H9 (cell line): ENCODE data around the gene CCDC137. TPM values are rescaled to one million over a fixed set of nuclear protein-coding genes. Genes with fewer than 3 reads are reported as not detected.

ENCODE experiments used
- DNase-seq: peaks from one replicate; pipeline ENCODE4 v3.0.0-alpha.2; 2017
- H2AFZ ChIP-seq: one replicate; pipeline ENCODE4 v1.6.1; 2013; ENCODE audit warnings: mild to moderate bottlenecking, low read length, control low read depth, moderate library complexity
- H2AK5ac ChIP-seq: 2 replicates; pipeline ENCODE4 v1.6.1; 2013; ENCODE audit warnings: low read length, control low read depth, mixed read lengths; ENCODE audit not compliant: insufficient read length
- H2BK120ac ChIP-seq: one replicate; pipeline ENCODE4 v1.6.1; 2013; ENCODE audit warnings: low read depth, mild to moderate bottlenecking, low read length, control low read depth, inconsistent platforms; ENCODE audit not compliant: poor library complexity, severe bottlenecking
- H2BK12ac ChIP-seq: 2 replicates; pipeline ENCODE4 v1.6.1; 2013; ENCODE audit warnings: low read length, control low read depth, mixed read lengths, low read depth; ENCODE audit not compliant: insufficient read length
- H2BK15ac ChIP-seq: 2 replicates; pipeline ENCODE4 v1.6.1; 2013; ENCODE audit warnings: low read depth, low read length, control low read depth
- H2BK20ac ChIP-seq: one replicate; pipeline ENCODE4 v1.6.1; 2013; ENCODE audit warnings: low read depth, mild to moderate bottlenecking, low read length, control low read depth, inconsistent platforms; ENCODE audit not compliant: poor library complexity, severe bottlenecking
- H2BK5ac ChIP-seq: 2 replicates; pipeline ENCODE4 v1.6.1; 2013; ENCODE audit warnings: low read length, control low read depth, mixed read lengths; ENCODE audit not compliant: insufficient read length
- H3K14ac ChIP-seq: 2 replicates; pipeline ENCODE4 v1.6.1; 2013; ENCODE audit warnings: low read length, control low read depth; ENCODE audit not compliant: insufficient read depth
- H3K18ac ChIP-seq: 2 replicates; pipeline ENCODE4 v1.6.1; 2013; ENCODE audit warnings: low read depth, mild to moderate bottlenecking, mixed read lengths, low read length, control low read depth; ENCODE audit not compliant: insufficient read length
- H3K23ac ChIP-seq: 2 replicates; pipeline ENCODE4 v1.6.1; 2013; ENCODE audit warnings: low read length, control low read depth, mixed read lengths, low read depth; ENCODE audit not compliant: insufficient read length
- H3K23me2 ChIP-seq: 2 replicates; pipeline ENCODE4 v1.6.1; 2013; ENCODE audit warnings: low read depth, mild to moderate bottlenecking, mixed read lengths, low read length, control low read depth; ENCODE audit not compliant: insufficient read length, poor library complexity, severe bottlenecking
- H3K27ac ChIP-seq: 2 replicates; pipeline ENCODE4 v1.5.1; 2013; ENCODE audit warnings: low read length, control low read depth, mixed read lengths, low read depth; ENCODE audit not compliant: insufficient read length
- H3K27me3 ChIP-seq: 2 replicates; pipeline ENCODE4 v1.6.1; 2013; ENCODE audit warnings: low read length, control low read depth, inconsistent platforms; ENCODE audit not compliant: insufficient read depth
- H3K4ac ChIP-seq: 2 replicates; pipeline ENCODE4 v1.6.1; 2013; ENCODE audit warnings: low read depth, mild to moderate bottlenecking, control low read depth, inconsistent platforms, low read length, moderate library complexity
- H3K4me1 ChIP-seq: 2 replicates; pipeline ENCODE4 v1.6.1; 2013; ENCODE audit warnings: low read length, control low read depth, inconsistent platforms; ENCODE audit not compliant: insufficient read depth
- H3K4me2 ChIP-seq: 2 replicates; pipeline ENCODE4 v1.6.1; 2013; ENCODE audit warnings: low read length, control low read depth, mixed read lengths; ENCODE audit not compliant: insufficient read length, insufficient read depth
- H3K56ac ChIP-seq: 2 replicates; pipeline ENCODE4 v1.6.1; 2013; ENCODE audit warnings: low read depth, mild to moderate bottlenecking, mixed read lengths, low read length, control low read depth; ENCODE audit not compliant: insufficient read length
- H3K79me1 ChIP-seq: 2 replicates; pipeline ENCODE4 v1.6.1; 2013; ENCODE audit warnings: low read depth, mild to moderate bottlenecking, moderate library complexity, low read length, control low read depth, inconsistent platforms; ENCODE audit not compliant: insufficient read depth, poor library complexity, severe bottlenecking
- H3K79me2 ChIP-seq: 2 replicates; pipeline ENCODE4 v1.6.1; 2013; ENCODE audit warnings: low read length, control low read depth, inconsistent platforms; ENCODE audit not compliant: insufficient read depth
- H3K9ac ChIP-seq: 2 replicates; pipeline ENCODE4 v1.6.1; 2013; ENCODE audit warnings: low read length, control low read depth, mixed read lengths; ENCODE audit not compliant: insufficient read length; ENCODE audit errors: extremely low read depth
- H3K9me3 ChIP-seq: one replicate; pipeline ENCODE4 v1.6.1; 2013; ENCODE audit warnings: low read depth, low read length, inconsistent platforms; ENCODE audit not compliant: control insufficient read depth
- H3T11ph ChIP-seq: one replicate; pipeline ENCODE4 v1.6.1; 2013; ENCODE audit warnings: mild to moderate bottlenecking, low read length, control low read depth, inconsistent platforms
- H4K20me1 ChIP-seq: one replicate; pipeline ENCODE4 v1.6.1; 2013; ENCODE audit not compliant: control insufficient read depth, insufficient read length, insufficient read depth
- H4K5ac ChIP-seq: 2 replicates; pipeline ENCODE4 v1.6.1; 2013; ENCODE audit warnings: low read depth, mild to moderate bottlenecking, mixed read lengths, low read length, control low read depth; ENCODE audit not compliant: insufficient read length
- H4K8ac ChIP-seq: replicated peaks from 2 replicates; pipeline ENCODE4 v1.6.1; 2013; ENCODE audit warnings: low read length, control low read depth, mixed read lengths, low read depth; ENCODE audit not compliant: insufficient read length
- H4K91ac ChIP-seq: 2 replicates; pipeline ENCODE4 v1.6.1; 2013; ENCODE audit warnings: low read depth, mild to moderate bottlenecking, moderate library complexity, mixed read lengths, low read length, control low read depth; ENCODE audit not compliant: insufficient read length
- H3K27ac Mint-ChIP-seq, 3 experiments: 2 replicates in 2 of 3; 3 replicates in 1 of 3; pipeline ENCODE4 v1.8.0; 2020 to 2021; ENCODE audit warnings: mixed read lengths in 3 of 3, mild to moderate bottlenecking in 1 of 3, moderate library complexity in 1 of 3
- H3K27me3 Mint-ChIP-seq: 2 replicates; pipeline ENCODE4 v1.8.0; 2021; ENCODE audit warnings: low read depth, mild to moderate bottlenecking, moderate library complexity, mixed read lengths
- H3K36me3 Mint-ChIP-seq, 3 experiments: 2 replicates in 2 of 3; 3 replicates in 1 of 3; pipeline ENCODE4 v1.8.0; 2020 to 2021; ENCODE audit warnings: low read depth in 3 of 3, mixed read lengths in 3 of 3; ENCODE audit not compliant: insufficient read depth in 1 of 3
- H3K4me1 Mint-ChIP-seq, 2 experiments: 2 replicates each; pipeline ENCODE4 v1.8.0; 2020; ENCODE audit warnings: mixed read lengths in 2 of 2
- H3K4me3 Mint-ChIP-seq, 2 experiments: 2 replicates in 1 of 2; 3 replicates in 1 of 2; pipeline ENCODE4 v1.8.0; 2020 to 2021; ENCODE audit warnings: mild to moderate bottlenecking in 2 of 2, mixed read lengths in 2 of 2, moderate library complexity in 1 of 2
- H3K9me3 Mint-ChIP-seq, 2 experiments: 2 replicates in 1 of 2; 3 replicates in 1 of 2; pipeline ENCODE4 v1.8.0; 2020; ENCODE audit warnings: mild to moderate bottlenecking in 2 of 2, mixed read lengths in 2 of 2, moderate library complexity in 1 of 2
- WGBS: extraction: QIAGEN DNeasy Blood & Tissue Kit; methylation state at CpG from one replicate; pipeline ENCODE4 v1.1.7; 2013; ENCODE audit warnings: missing lambda C conversion rate, low lambda C conversion rate, mixed read lengths; ENCODE audit not compliant: insufficient read length; ENCODE audit errors: extremely low coverage; 5-methylcytosine and 5-hydroxymethylcytosine counted together
- total RNA-seq: library from RNA; stranded (reverse); gene quantifications from 2 replicates; pipeline ENCODE4 v1.2.1, GENCODE V29; 2021
- TF ChIP-seq, protein P1 (sequence below): fragments of 200-600 bp; sonication (generic); conservative IDR thresholded peaks from 3 replicates; pipeline ENCODE4 v1.8.0; 2021; ENCODE audit warnings: antibody characterized with exemption, mild to moderate bottlenecking

Gene CCDC137
- total RNA-seq, 1 experiment from 2014 or later, result 60.8 TPM

DNA sequence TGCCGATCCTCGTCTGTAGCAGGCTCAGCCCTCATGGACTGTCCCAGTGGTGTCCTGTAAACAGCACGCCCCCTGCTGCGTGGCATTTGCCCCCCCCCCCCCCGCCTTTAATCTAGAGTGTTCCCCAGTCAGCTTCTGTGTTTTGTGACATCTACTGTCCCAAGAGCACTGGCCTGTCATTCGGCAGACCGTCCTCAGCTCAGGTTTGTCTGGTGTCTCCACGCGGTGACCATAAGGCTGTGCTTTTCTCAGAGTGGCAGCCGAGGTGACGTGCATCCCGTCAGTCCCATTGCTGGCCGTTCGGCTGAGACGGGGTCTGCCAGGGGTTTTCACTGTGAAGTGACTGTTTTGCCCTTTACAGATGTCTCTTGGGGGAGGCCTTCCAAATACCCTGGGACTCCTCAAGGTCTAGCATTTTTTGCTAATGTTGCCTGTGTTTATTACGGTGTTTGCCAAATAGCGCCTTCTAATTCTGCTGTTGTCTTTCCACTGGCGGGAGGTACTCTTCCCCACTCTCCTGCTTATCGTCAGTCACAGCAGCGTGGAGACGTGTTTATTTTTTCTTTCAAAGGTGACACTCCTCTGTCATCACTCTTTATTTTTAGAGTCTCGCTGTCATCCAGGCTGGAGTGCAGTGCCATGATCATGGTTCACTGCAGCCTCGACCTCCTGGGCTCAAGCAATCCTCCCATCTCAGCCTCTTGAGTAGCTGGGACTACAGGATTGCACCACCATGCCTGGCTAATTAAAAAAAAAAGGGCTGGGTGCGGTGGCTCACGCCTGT is 30.9 kb downstream of the CCDC137 start:
- peaks cover 24 to 71% (median 50%) of the 10 kb centered on the region in 3 experiments; a peak in 6 of 7 replicates for H3K36me3 Mint-ChIP-seq
- no peaks in the 10 kb centered on the region for H3K9me3 Mint-ChIP-seq
- Histone ChIP-seq H4K5ac (no peak overlapping the region), H3K23ac (no peak overlapping the region), H2BK15ac (no peak overlapping the region), H4K8ac (no peak overlapping the region), H2AFZ (no peak overlapping the region), H2AK5ac (no peak overlapping the region), H3K27me3 (no peaks in the 10 kb centered on the region), H2BK5ac (no peak overlapping the region), H3K79me2 (no peaks in the 10 kb centered on the region; the same call in 1 of the 2 replicates), H3K56ac (no peak overlapping the region), H3T11ph (no peak overlapping the region), H4K91ac (no peak overlapping the region), H3K4me1 (no peaks in the 10 kb centered on the region), H3K18ac (no peak overlapping the region), H2BK20ac (no peak overlapping the region), H3K4me2 (no peak overlapping the region), H3K23me2 (peaks cover 4% of the 10 kb centered on the region), H3K9me3 (no peaks in the 10 kb centered on the region), H2BK12ac (no peak overlapping the region), H3K14ac (no peak overlapping the region), H2BK120ac (no peak overlapping the region), H4K20me1 (no peaks in the 10 kb centered on the region), H3K79me1 (peaks cover 2% of the 10 kb centered on the region), H3K9ac (no peak overlapping the region), H3K4ac (no peak overlapping the region), H3K27ac (no peak overlapping the region)
- H3K4me1 Mint-ChIP-seq, result peaks cover 4 to 11% of the 10 kb centered on the region in 2 experiments
- no peak for DNase-seq
- no peaks in the 10 kb centered on the region; the same call in 1 of the 2 replicates for H3K27me3 Mint-ChIP-seq
- TF ChIP-seq, protein P1, sequence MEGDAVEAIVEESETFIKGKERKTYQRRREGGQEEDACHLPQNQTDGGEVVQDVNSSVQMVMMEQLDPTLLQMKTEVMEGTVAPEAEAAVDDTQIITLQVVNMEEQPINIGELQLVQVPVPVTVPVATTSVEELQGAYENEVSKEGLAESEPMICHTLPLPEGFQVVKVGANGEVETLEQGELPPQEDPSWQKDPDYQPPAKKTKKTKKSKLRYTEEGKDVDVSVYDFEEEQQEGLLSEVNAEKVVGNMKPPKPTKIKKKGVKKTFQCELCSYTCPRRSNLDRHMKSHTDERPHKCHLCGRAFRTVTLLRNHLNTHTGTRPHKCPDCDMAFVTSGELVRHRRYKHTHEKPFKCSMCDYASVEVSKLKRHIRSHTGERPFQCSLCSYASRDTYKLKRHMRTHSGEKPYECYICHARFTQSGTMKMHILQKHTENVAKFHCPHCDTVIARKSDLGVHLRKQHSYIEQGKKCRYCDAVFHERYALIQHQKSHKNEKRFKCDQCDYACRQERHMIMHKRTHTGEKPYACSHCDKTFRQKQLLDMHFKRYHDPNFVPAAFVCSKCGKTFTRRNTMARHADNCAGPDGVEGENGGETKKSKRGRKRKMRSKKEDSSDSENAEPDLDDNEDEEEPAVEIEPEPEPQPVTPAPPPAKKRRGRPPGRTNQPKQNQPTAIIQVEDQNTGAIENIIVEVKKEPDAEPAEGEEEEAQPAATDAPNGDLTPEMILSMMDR, result no peak
- no CpG with 5 or more reads among the region's 25 CpGs for WGBS
- peak overlapping the region in 1 of 2 experiments; percentile 38; a peak in 1 of 5 replicates for H3K4me3 Mint-ChIP-seq
- peak overlapping the region; percentile 48 to 84 (median 75); a peak in 1 of 7 replicates for H3K27ac Mint-ChIP-seq
